Effector CD4-positive, alpha-beta T cell (primary cell): ENCODE results near the gene DNM1.
"Not testable (repeated sequence)": the region's sequence is repeated elsewhere in the genome, so short reads cannot be mapped to it uniquely, and the experiment has no call there.

Source experiments
- DNase-seq: peaks from one replicate; pipeline ENCODE4 v3.0.0-alpha.2; 2020

Gene DNM1

DNA sequence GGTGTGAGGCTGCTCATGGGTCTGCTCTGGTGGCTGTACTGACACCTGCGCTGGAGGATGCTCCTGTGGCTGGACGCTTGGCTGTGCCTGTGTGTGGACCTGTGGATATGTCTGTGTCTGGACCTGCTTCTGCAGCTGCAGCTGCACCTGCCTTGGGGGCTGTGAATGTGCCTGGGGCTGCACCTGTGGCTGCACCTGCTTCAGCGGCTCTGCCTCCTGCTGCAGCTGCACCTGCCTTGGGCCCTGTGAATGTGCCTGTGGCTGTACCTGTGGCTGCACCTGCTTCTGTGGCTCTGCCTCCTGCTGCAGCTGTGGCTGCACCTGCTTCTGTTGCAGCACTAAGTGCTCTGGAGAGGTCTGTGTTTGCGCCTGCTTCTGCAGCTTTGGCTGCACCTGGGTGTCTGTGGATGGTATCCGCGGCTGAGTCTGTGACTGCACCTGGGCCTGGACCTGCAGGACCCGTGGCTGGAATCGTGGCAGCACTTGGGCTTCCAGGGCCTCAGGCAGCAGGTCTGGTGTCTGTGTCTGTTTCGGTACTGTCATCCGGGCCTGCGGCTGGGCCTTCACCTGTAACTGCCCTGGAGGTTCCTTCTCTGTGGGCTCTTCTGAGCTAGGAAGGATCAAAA is 24.3 kb upstream of the DNM1 start:
- no peak for DNase-seq

DNA sequence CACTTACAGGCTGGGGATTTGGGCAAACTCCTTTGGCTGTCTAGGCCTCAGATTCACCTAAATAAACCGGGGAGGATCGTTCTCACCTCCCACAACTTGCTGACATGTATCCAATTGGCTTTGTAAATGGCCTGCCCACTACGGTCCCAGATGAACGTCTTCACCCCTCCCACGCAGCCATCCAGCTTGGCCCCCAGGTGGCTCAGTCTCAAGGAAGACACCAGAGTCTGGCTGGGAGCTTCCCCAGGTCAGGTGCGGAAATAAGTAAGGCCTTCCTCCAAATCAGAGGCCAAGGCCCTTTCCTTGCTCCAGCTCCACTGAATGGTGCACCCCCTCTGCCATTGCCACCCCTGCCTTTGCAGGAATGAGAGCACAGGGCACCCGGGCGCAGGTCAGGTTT is 23.2 kb upstream of the DNM1 start:
- no peak for DNase-seq

DNA sequence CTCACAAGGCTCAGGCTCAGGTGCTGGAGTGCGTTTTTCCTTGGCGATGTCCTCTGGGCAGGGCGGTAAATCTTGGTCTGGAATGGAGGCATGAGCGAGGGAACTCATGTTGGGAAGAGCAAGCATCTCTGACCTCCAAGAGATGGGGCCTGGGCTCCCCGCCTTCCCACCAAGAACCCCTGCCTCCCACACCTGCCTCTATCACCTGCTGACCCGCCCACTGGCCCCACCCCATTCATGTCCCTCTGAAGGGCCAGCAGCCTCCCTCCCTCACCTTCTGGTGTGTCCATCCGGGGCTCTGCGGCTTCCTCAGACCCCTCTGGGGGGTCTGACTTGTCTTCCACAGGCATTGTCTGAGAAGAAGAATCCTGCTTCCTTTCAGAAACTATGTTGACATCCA is 22.7 kb upstream of the DNM1 start:
- no peak for DNase-seq

DNA sequence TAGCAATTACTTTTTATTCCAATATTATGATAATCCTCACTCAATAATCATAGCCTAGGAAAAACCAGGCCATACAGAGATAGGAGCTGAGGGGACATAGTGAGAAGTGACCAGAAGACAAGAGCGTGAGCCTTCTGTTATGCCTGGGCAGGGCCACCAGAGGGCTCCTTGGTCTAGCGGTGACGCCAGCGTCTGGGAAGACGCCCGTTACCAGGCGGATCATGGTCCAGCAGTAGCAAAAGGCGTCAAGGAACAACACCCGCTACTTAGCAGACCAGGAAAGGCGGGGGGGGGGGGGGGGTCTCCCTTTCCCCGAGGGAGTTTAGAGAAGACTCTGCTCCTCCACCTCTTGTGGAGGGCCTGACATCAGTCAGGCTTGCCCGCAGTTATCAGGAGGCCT is 21.7 kb upstream of the DNM1 start:
- DNase-seq = not testable (repeated sequence)

DNA sequence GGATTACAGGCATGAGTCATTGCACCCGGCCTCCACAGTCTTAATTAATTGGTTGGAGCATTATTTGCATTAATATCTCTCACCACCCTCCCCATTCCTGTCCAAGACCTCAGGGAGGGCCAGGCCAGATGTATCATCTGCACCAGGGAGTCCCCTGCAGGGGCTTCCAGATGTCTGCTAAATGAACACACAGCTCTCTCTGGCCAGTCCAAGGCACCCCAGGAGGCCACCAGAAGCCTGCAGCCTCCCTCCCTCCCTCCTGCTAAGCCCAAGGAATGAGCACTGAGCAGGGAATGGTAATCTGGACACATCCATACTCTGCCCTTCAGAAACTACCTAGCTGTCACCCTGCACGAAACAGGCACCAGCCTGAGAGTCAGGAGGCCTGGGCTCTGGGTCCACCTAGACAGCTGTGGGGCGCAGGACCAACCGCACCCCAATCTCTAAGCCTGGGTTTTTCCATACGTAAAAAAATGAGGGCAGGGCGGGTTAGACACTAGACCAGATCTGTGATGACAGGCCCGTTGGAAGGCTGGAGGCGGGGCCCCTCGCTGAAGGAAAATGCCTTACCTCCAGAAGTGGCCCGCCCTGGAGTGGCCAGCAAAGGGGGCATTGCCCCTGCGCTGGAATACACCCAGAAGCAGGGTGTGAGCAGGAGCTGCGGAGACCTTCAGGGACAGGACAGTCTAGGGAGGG is 20.1 kb upstream of the DNM1 start:
- no peak for DNase-seq

DNA sequence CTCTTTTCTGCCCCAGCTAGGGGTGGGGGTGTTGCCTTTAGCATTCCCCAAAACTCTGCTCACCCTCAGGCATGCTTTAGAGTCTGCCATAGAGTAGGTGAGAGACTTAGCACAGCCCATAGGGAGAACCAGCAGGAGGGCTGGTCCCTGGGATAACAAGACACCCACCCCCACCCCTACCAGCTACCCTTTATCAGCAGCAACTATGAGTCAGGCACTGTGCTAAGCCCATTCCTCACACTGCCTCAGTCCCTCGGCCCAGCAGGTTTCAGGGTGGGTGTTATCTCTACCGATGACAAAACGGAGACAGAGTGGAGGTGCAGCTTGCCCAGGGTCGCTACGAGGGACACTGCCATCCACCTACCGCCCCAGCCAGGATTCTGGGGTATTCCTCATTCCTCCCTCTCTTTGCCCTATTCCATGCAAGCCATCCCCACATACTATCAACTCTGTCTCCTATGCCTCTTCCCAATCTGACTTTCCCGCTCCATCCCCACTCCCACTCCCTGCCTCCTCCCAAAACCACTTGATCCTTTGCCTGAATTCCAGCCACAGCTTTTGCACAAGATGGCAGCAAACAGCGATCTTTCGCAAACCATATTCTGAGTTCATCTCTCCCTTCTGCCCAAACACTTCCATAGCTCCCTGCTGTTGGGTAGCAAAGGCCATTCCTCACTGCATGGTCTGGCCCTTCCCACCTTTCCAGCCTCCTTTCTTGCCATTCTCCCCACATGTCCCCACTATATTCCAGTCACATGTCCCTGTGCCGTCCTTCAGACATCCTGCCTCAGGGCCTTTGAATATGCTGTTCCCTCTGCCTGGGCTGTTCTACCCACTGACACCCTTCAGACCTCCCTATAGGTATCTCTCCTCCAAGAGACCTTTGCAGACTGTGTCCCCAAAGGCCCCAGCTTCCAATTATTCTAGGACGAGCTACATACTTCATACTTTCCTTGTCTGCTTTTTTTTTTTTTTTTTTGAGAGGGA is 16.9 kb upstream of the DNM1 start:
- no peak for DNase-seq

DNA sequence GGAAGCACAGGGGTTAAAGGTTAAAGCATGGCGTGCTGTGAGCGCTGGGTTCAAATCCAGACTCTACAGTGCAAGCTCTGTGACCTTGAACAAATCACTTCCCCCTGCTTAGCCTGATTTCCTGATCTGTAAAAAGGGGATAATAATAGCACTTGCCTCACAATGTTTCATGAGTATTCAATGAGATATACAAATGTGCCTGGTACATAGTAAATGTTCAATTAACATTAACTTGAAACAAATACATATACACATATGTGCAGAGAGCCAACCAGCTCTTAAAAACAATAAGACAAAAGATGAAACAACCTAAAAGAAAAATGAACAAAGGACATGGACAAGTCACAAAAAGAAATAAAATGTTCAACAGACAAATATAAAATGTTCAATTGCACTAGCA is 15.8 kb upstream of the DNM1 start:
- DNase-seq = no peak

DNA sequence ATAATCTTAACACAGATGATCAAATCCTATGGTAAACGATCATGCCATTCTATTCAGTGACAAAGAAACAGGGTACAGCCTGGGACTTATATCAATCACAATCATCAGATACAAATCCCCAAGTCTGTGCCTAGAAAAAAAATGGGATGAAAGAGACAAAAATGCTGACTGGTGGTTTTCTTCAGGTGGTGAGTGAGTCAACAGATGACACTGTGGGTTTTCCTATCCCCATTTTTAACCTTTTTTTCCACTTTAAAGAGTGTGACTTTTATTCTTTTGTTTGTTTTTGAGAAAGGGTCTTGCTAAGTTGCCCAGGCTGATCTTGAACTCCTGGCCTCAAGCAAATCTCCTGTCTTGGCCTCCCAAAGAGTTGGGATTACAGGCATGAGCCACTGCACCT is 15.0 kb upstream of the DNM1 start:
- DNase-seq = no peak

GRCh38 chr9:128190013-128190412 is 13.2 kb upstream of the DNM1 start:
- no peak for DNase-seq

DNA sequence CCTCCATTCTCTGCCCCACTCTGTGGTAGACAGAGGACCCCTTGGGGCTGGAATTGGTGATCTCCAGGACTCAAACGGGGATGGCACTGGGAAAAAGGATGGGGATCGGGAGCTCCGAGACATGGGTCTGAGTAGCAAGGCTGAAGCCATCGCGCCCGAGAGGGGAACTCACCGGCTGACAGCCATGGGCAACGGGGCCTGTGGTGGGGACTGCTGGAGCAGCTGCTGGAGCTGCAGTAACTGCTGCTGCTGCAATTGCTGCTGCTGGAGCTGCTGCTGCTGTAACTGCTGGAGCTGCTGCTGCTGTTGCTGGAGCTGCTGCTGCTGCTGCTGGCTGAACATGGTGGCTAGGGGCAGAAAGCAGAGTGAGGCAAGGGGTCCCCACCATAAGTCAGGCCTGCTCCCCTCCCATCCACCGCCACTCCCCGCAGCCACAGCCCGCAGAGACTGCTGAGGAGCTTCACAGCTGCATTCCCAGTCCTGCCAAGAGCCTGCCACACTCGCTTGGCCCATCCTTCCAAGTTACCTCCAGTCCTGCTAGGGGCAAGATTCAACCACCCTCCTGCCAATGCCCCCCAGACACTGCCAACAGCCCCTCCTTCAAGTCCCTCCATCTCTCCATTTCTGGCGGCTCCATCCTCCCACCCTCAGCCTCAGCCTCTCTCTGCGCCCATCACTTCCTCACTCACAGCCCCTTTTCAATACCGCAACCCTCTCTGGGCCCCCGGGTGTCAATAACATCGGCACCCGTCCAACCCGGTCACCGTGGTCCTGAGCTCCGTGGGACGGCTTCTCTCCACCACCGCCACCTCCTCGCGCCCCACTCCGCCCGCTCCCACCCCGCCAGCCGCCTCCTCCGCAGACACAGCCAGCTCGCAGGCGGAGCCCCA is 12.4 kb upstream of the DNM1 start:
- no peak for DNase-seq

DNA sequence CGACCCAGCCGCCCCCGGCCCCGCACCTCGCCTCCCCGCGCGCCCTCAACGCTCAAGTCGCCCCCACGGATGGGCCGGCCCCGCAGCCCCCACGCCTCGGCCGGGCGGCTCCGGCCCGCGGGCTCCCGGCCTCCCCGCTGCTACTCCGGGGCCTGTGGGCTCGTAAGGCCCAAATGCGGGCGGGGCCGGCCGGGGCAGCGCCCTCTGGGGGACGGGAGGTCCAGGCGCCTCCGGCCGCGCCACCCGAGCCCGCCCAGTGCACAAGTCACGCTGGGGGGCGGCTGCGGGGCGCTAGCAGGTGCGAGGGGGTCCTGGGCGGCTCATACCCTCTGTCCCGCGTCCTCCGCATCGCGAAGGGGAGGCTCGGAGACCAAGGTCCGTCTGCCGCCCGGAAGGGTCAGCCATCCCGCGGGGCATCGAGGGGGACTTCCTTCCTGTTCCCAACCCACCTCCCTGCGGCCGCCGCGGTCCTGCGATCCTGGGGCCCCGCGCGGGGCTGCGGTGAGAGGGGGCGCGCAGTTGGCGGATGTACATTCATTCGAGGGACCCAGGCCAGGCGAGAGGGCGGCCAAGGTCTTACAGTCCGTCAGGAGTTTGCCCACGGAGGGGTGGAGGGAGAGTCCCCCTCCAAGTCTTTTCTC is 11.7 kb upstream of the DNM1 start, which contains the start of gene CIZ1:
TSS of gene CIZ1 (minus strand) at position 167 of the 641 bp plus-strand sequence. CDS start 715 bp downstream, outside the sequence.
- DNase-seq = peak; percentile 60

- peak; percentile 31 for DNase-seq
These were observed 10.4 kb upstream of the DNM1 start for GRCh38 chr9:128192601-128193371.

- no peak for DNase-seq
These were observed 9.6 kb upstream of the DNM1 start for GRCh38 chr9:128193469-128194096.

- no peak for DNase-seq
These were observed 1.5 kb upstream of the DNM1 start for GRCh38 chr9:128201441-128202369.

- no peak for DNase-seq
These were observed 543 bp upstream of the DNM1 start for GRCh38 chr9:128202648-128203023.

GRCh38 chr9:128203707-128204551 is 750 bp downstream of the DNM1 start:
- no peak for DNase-seq

- no peak for DNase-seq
These were observed 1.7 kb downstream of the DNM1 start for GRCh38 chr9:128204858-128205257.

- no peak for DNase-seq
These were observed 2.2 kb downstream of the DNM1 start for GRCh38 chr9:128205296-128205944.
